Uterus (tissue), 2 donors: ENCODE measurements around the gene PDYN.

ENCODE experiments used
- CTCF ChIP-seq, 4 experiments: fragments of 200-600 bp in 2 of 4; fragments of 450-650 bp in 2 of 4; sonication (generic) in 2 of 4; IDR thresholded peaks; one replicate each; pipeline ENCODE4 v1.5.1; 2016 to 2019; ENCODE audit warnings: antibody characterized with exemption in 4 of 4, mild to moderate bottlenecking in 2 of 4, moderate library complexity in 1 of 4
- POLR2A ChIP-seq, 2 donors: fragments of 450-650 bp; IDR thresholded peaks; one replicate each; pipeline ENCODE4 v1.6.1; 2016; ENCODE audit warnings: antibody characterized with exemption in 2 of 2, mild to moderate bottlenecking in 1 of 2, moderate library complexity in 1 of 2

GRCh38 chr20:1998715-1999114, 4.9 kb upstream of the PDYN start:
- TF ChIP-seq CTCF (IDR thresholded peaks at IDR 0.05) (no peak), POLR2A (IDR thresholded peaks at IDR 0.05) (no peak)
